Measurements from ENCODE around the gene VAMP2.

- TF ChIP-seq CTCF (IDR thresholded peaks at IDR 0.05; ENCODE audit: insufficient read depth, low read depth, low read length) (no peak), EZH2 (IDR thresholded peaks at IDR 0.05; ENCODE audit: insufficient read depth, low read length) (no peak)
Measured at GRCh38 chr17:8162233-8162996, at the start of gene VAMP2.
